Activated naive CD8-positive, alpha-beta T cell treated with anti-CD3 and anti-CD28 coated beads for 36 hours (primary cell): ENCODE measurements around the gene SSH2. TPM values are rescaled to one million over a fixed set of nuclear protein-coding genes. Genes with fewer than 3 reads are reported as not detected.

Experiments used
- DNase-seq: peaks from one replicate; pipeline ENCODE4 v3.0.0; 2021
- H3K27ac Mint-ChIP-seq: one replicate; pipeline ENCODE4 v1.8.0; 2022; ENCODE audit warnings: mild to moderate bottlenecking, moderate library complexity, mixed read lengths
- H3K27me3 Mint-ChIP-seq: one replicate; pipeline ENCODE4 v1.8.0; 2022; ENCODE audit warnings: mild to moderate bottlenecking, mixed read lengths
- H3K36me3 Mint-ChIP-seq: one replicate; pipeline ENCODE4 v1.8.0; 2021; ENCODE audit warnings: mild to moderate bottlenecking, mixed read lengths
- H3K4me1 Mint-ChIP-seq: one replicate; pipeline ENCODE4 v1.8.0; 2021; ENCODE audit warnings: mixed read lengths
- H3K4me3 Mint-ChIP-seq: one replicate; pipeline ENCODE4 v1.8.0; 2022; ENCODE audit warnings: mild to moderate bottlenecking, moderate library complexity, mixed read lengths
- H3K9me3 Mint-ChIP-seq: one replicate; pipeline ENCODE4 v1.8.0; 2022; ENCODE audit warnings: mixed read lengths
- total RNA-seq, 2 experiments: library from RNA; stranded (reverse); gene quantifications; one replicate each; pipeline ENCODE4 v1.2.3, GENCODE V29; 2021

SSH2 gene
- total RNA-seq, 2 experiments from 2014 or later = 26.7 to 26.8 TPM

DNA sequence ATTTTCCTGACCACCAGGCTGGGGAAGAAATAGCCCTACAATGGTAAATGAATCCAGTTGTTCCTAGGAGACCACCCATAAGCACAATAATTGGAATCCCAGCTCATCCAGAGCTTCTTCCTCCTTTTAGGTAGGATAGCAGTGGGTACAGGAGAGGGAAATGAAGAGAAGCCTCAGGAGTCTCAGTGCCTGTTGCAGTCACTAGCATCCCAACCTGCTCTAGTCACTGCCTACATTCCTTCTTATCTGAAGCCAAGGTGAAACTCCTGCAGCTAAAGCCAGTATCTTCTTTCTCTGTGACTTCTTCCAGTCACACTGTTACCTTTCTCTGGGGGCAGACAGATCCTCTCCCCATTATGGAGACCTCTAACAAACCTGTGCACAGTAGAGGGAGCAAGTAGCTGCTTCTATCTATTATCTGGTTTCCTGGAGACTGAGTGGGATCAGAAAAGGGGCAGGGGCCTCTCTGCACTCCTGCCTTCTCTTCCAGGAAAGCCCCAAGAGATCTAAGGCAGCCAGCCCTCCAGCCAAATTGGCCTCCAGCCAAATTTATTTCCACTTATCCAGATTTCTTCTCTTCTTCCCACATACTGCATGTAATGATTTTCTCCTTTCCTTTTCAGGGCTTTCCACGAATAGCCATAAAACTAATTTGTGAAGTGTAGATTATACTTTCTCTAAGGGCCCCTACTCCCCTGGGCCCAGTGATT lies 85.5 kb downstream of the SSH2 start:
- Mint-ChIP-seq H3K36me3 (no peaks in the 10 kb centered on the region), H3K4me1 (peaks cover 5% of the 10 kb centered on the region), H3K4me3 (no peak overlapping the region), H3K27me3 (no peaks in the 10 kb centered on the region), H3K27ac (no peak overlapping the region), H3K9me3 (no peaks in the 10 kb centered on the region)
- no peak for DNase-seq

GRCh38 chr17:29840884-29841283 lies 89.1 kb downstream of the SSH2 start:
- Mint-ChIP-seq H3K27me3 (no peaks in the 10 kb centered on the region), H3K4me1 (peaks cover 5% of the 10 kb centered on the region)

GRCh38 chr17:29839656-29840055 lies 90.4 kb downstream of the SSH2 start:
- H3K27ac Mint-ChIP-seq = no peak overlapping the region
- peaks cover 2% of the 10 kb centered on the region for H3K4me1 Mint-ChIP-seq
- H3K4me3 Mint-ChIP-seq = no peak overlapping the region
- H3K27me3 Mint-ChIP-seq = no peaks in the 10 kb centered on the region
- no peaks in the 10 kb centered on the region for H3K36me3 Mint-ChIP-seq
- no peak for DNase-seq
- no peaks in the 10 kb centered on the region for H3K9me3 Mint-ChIP-seq

More at GRCh38 chr17:29840884-29841283, 89.1 kb downstream of the SSH2 start:
- no peak overlapping the region for H3K4me3 Mint-ChIP-seq
- H3K9me3 Mint-ChIP-seq = no peaks in the 10 kb centered on the region
- no peaks in the 10 kb centered on the region for H3K36me3 Mint-ChIP-seq
- no peak overlapping the region for H3K27ac Mint-ChIP-seq
- no peak for DNase-seq

- H3K4me1 Mint-ChIP-seq = no peaks in the 10 kb centered on the region
- H3K27me3 Mint-ChIP-seq = no peaks in the 10 kb centered on the region
- no peak overlapping the region for H3K27ac Mint-ChIP-seq
- H3K36me3 Mint-ChIP-seq = no peaks in the 10 kb centered on the region
- H3K4me3 Mint-ChIP-seq = no peak overlapping the region
- H3K9me3 Mint-ChIP-seq = no peaks in the 10 kb centered on the region
- no peak for DNase-seq
These were observed 91.1 kb downstream of the SSH2 start for GRCh38 chr17:29838961-29839360.

DNA sequence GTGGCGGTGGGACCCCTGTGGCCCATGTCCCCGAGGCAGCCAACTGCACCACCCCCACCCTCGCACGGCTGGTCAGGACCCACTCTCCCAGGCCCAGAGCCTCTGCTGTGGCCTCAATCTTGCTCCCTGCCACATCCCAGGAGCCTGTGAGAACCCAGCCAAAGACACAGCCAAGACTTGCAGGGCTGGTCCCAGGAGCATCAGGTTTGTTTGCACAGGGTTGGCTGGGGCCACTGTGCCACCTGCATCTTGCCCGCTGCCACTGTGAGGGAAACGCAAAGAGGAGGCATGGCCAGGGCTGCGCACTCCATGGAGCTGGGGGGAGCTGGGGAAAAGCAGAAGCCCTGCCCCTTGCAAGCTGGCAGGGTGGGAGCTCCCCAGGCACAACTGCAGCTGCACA lies 92.5 kb downstream of the SSH2 start:
- Mint-ChIP-seq H3K9me3 (no peaks in the 10 kb centered on the region), H3K27ac (no peak overlapping the region), H3K4me1 (no peaks in the 10 kb centered on the region), H3K4me3 (no peak overlapping the region), H3K36me3 (peaks cover 2% of the 10 kb centered on the region), H3K27me3 (no peaks in the 10 kb centered on the region)
- no peak for DNase-seq

DNA sequence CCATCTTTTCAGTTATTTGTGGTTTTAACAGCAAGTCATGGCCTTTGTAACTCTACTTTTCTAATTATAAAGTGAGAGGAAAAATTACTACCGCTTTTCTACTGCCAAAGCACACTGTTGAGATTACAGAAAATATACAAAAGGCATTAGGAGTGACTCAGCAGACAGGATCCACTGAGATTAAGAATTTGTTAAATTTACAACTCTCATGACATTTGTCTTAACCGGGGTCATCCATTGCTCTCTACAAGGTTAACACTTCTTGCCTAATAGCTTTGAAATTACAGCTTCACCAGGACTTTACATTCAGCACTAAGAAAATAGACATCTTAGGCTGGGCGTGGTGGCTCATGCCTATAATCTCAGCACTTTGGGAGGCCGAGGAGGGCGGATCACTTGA lies 93.4 kb downstream of the SSH2 start:
- H3K4me1 Mint-ChIP-seq = peaks cover 1% of the 10 kb centered on the region
- H3K27me3 Mint-ChIP-seq = no peaks in the 10 kb centered on the region
- DNase-seq = no peak
- H3K27ac Mint-ChIP-seq = no peak overlapping the region
- no peaks in the 10 kb centered on the region for H3K9me3 Mint-ChIP-seq
- peaks cover 2% of the 10 kb centered on the region for H3K36me3 Mint-ChIP-seq
- no peak overlapping the region for H3K4me3 Mint-ChIP-seq

- no peak overlapping the region for H3K4me3 Mint-ChIP-seq
- H3K27me3 Mint-ChIP-seq = no peaks in the 10 kb centered on the region
- peaks cover 2% of the 10 kb centered on the region for H3K4me1 Mint-ChIP-seq
- H3K9me3 Mint-ChIP-seq = no peaks in the 10 kb centered on the region
- no peak for DNase-seq
- no peak overlapping the region for H3K27ac Mint-ChIP-seq
- H3K36me3 Mint-ChIP-seq = peaks cover 2% of the 10 kb centered on the region
These were observed 94.3 kb downstream of the SSH2 start for GRCh38 chr17:29835435-29836351.

DNA sequence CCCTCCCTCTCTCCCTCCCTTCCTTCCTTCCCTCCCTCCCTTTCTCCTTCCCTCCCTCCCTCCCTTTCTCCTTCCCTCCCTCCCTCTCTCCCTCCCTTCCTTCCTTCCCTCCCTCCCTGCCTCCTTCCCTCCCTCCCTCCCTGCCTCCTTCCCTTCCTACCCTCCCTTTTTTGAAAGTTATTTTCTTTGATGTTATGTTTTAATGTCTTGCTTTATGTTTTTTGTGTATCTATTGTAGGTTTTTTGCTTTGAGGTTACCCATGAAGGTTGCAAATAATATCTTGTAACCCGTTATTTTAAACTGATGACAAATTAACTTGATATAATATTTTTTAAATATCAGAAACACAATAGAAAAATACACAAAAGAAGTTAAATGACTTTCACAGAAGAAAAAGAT lies 96.2 kb downstream of the SSH2 start:
- Mint-ChIP-seq H3K9me3 (no peaks in the 10 kb centered on the region), H3K4me3 (no peak overlapping the region), H3K4me1 (peaks cover 11% of the 10 kb centered on the region), H3K27me3 (no peaks in the 10 kb centered on the region), H3K36me3 (peaks cover 2% of the 10 kb centered on the region), H3K27ac (no peak overlapping the region)
- DNase-seq = no peak

DNA sequence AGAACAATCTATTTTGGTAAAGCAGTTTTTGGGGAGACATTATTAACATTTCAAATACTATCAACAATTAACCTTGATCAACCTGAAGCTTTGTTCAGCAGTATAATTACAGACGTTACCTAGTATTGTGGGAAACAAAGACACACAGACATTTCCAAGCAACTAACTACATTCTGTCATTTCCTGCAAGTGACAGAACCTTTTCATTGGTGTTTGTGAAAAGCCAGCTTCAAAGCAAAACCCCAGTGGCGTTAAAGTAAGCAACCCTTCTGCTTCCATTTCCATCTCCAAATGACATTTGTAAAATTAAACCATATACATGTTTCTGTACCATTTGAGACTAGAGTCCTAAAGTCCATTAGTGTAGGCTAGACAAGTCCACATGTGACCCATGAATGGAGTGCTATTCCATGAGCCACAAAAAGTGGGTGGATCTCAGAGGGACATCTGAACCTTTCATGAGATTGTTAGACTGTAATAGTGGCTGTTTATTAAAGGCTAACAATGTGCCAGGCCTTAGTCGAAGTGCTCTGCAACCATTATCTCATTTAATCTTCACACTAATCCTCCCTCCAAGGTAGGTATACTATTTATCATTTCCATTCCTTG lies 101.2 kb downstream of the SSH2 start:
- Mint-ChIP-seq H3K27me3 (no peaks in the 10 kb centered on the region), H3K27ac (no peak overlapping the region), H3K36me3 (peaks cover 2% of the 10 kb centered on the region), H3K4me1 (peaks cover 26% of the 10 kb centered on the region), H3K4me3 (no peak overlapping the region), H3K9me3 (no peaks in the 10 kb centered on the region)
- no peak for DNase-seq

GRCh38 chr17:29827179-29827578 lies 102.8 kb downstream of the SSH2 start:
- Mint-ChIP-seq H3K4me1 (peaks cover 24% of the 10 kb centered on the region), H3K4me3 (no peak overlapping the region), H3K27ac (no peak overlapping the region), H3K36me3 (no peaks in the 10 kb centered on the region), H3K27me3 (no peaks in the 10 kb centered on the region), H3K9me3 (no peaks in the 10 kb centered on the region)
- no peak for DNase-seq

DNA sequence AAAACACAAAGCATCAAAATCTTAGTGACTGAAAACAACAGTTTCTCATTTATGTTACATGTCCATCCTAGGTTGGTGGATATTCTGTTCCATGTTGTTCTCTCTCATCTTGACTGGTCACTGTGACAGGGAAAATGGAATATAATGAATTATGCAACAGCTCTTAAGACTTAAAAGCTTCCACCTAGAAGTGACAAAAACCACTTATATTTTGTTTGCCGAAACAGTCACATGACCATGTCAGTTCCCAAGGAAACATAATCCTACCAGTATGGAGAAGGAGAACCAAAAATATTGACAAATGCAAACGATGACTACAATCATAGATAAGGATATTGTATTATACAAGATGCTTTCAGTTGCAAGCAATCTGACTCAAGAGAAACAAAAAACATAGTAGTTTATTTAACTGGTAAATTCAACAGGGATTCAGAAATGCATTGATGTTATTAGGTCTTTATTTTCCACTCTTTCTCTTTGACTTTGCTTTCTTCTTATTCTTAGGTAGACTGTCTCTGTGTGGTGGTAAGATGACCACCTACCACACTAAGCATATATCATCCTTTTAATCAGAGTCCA lies 103.8 kb downstream of the SSH2 start:
- Mint-ChIP-seq H3K9me3 (no peaks in the 10 kb centered on the region), H3K4me3 (no peak overlapping the region), H3K36me3 (no peaks in the 10 kb centered on the region), H3K27me3 (no peaks in the 10 kb centered on the region), H3K27ac (no peak overlapping the region), H3K4me1 (peaks cover 24% of the 10 kb centered on the region)
- DNase-seq = no peak

GRCh38 chr17:29825604-29826003 lies 104.4 kb downstream of the SSH2 start:
- Mint-ChIP-seq H3K4me3 (no peak overlapping the region), H3K27me3 (no peaks in the 10 kb centered on the region), H3K4me1 (peaks cover 23% of the 10 kb centered on the region), H3K27ac (no peak overlapping the region), H3K36me3 (no peaks in the 10 kb centered on the region), H3K9me3 (no peaks in the 10 kb centered on the region)
- DNase-seq = no peak

GRCh38 chr17:29821897-29822296 lies 108.1 kb downstream of the SSH2 start:
- peaks cover 6% of the 10 kb centered on the region for H3K4me1 Mint-ChIP-seq
- no peaks in the 10 kb centered on the region for H3K27me3 Mint-ChIP-seq

GRCh38 chr17:29820425-29820824 lies 109.6 kb downstream of the SSH2 start:
- Mint-ChIP-seq H3K9me3 (no peaks in the 10 kb centered on the region), H3K4me1 (peaks cover 5% of the 10 kb centered on the region), H3K27ac (no peak overlapping the region), H3K36me3 (no peaks in the 10 kb centered on the region), H3K27me3 (no peaks in the 10 kb centered on the region), H3K4me3 (no peak overlapping the region)
- no peak for DNase-seq

More at GRCh38 chr17:29821897-29822296, 108.1 kb downstream of the SSH2 start:
- no peak overlapping the region for H3K27ac Mint-ChIP-seq
- no peak for DNase-seq
- H3K4me3 Mint-ChIP-seq = no peak overlapping the region
- no peaks in the 10 kb centered on the region for H3K9me3 Mint-ChIP-seq
- no peaks in the 10 kb centered on the region for H3K36me3 Mint-ChIP-seq
